ENCODE data around the gene MAP1A.

DNA sequence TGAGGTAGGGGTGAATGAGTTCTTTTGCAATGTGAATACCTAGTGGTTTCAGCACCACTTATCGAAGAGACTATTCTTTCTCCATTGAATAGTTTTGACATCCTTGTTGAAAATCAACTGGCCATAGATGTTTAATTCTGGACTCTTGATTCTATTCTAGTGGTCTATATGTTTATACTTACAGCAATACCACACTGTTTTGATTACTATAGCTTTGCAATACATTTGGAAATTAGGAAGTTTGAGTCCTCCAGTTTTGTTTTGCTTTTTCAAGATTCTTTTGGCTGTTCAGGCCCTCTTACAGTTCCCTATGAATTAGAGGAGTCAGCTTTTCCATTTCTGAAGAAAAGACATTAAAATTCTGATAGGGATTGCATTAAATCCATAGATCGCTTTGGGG is 30.1 kb downstream of the MAP1A start:
- TF ChIP-seq, protein P1, sequence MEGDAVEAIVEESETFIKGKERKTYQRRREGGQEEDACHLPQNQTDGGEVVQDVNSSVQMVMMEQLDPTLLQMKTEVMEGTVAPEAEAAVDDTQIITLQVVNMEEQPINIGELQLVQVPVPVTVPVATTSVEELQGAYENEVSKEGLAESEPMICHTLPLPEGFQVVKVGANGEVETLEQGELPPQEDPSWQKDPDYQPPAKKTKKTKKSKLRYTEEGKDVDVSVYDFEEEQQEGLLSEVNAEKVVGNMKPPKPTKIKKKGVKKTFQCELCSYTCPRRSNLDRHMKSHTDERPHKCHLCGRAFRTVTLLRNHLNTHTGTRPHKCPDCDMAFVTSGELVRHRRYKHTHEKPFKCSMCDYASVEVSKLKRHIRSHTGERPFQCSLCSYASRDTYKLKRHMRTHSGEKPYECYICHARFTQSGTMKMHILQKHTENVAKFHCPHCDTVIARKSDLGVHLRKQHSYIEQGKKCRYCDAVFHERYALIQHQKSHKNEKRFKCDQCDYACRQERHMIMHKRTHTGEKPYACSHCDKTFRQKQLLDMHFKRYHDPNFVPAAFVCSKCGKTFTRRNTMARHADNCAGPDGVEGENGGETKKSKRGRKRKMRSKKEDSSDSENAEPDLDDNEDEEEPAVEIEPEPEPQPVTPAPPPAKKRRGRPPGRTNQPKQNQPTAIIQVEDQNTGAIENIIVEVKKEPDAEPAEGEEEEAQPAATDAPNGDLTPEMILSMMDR (IDR thresholded peaks at IDR 0.05; ENCODE audit: low read length) = no peak
- TF ChIP-seq EZH2phosphoT487 (IDR thresholded peaks at IDR 0.05; ENCODE audit: low read length) = no peak
